PC-9 (cell line): ENCODE data around the gene CCNL1. TPM values are rescaled to one million over a fixed set of nuclear protein-coding genes. Genes with fewer than 3 reads are reported as not detected.

Experiments
- BruUV-seq: library from RNA; stranded (reverse); fragments of 400-500 nt; replicated peaks from 2 replicates; lab custom pipeline; 2021; lab: Mats Ljungman, UMichigan
- CTCF ChIA-PET: fragments of 300-600 bp; sonication (Branson Sonifier 250); formaldehyde crosslinking; loops from one replicate; lab custom pipeline; 2022; ENCODE audit warnings: antibody characterized with exemption; lab: Charles Lee
- POLR2A ChIA-PET: fragments of 300-600 bp; sonication (Branson Sonifier 250); formaldehyde crosslinking; loops from one replicate; lab custom pipeline; 2022; ENCODE audit warnings: antibody characterized with exemption; ENCODE audit not compliant: unreplicated experiment; lab: Charles Lee
- DNase-seq, 2 experiments: peaks; one replicate each; pipeline versions ENCODE4 v3.0.0 to v3.0.0-alpha.2; 2015 to 2022; ENCODE audit warnings: mixed read lengths in 1 of 2
- H2AFZ ChIP-seq: fragments of 200-600 bp; sonication (generic); 2 replicates; pipeline ENCODE4 v1.8.1; 2017; ENCODE audit warnings: antibody characterized with exemption
- H3F3A ChIP-seq: fragments of 200-600 bp; sonication (generic); 2 replicates; pipeline ENCODE4 v1.8.1; 2017; ENCODE audit warnings: antibody characterized with exemption, mild to moderate bottlenecking, low read depth; ENCODE audit not compliant: insufficient read depth
- H3K27ac ChIP-seq: fragments of 200-600 bp; sonication (generic); 2 replicates; pipeline ENCODE4 v1.6.1; 2016; ENCODE audit warnings: mixed run types
- H3K27me3 ChIP-seq: fragments of 200-600 bp; sonication (generic); 2 replicates; pipeline ENCODE4 v1.6.1; 2016; ENCODE audit warnings: low read depth, mixed run types; ENCODE audit not compliant: insufficient read depth
- H3K36me3 ChIP-seq: fragments of 200-600 bp; sonication (generic); 2 replicates; pipeline ENCODE4 v1.6.1; 2016; ENCODE audit warnings: low read depth, mixed run types
- H3K4me1 ChIP-seq: fragments of 200-600 bp; sonication (generic); replicated peaks from 2 replicates; pipeline ENCODE4 v1.6.1; 2016; ENCODE audit warnings: mixed run types; ENCODE audit not compliant: insufficient read depth
- H3K4me2 ChIP-seq: fragments of 200-600 bp; sonication (generic); 2 replicates; pipeline ENCODE4 v1.6.1; 2017; ENCODE audit warnings: mixed run types
- H3K4me3 ChIP-seq: fragments of 200-600 bp; sonication (generic); 2 replicates; pipeline ENCODE4 v1.6.1; 2016; ENCODE audit warnings: mixed run types
- H3K79me2 ChIP-seq: fragments of 200-600 bp; sonication (generic); 2 replicates; pipeline ENCODE4 v1.6.1; 2017; ENCODE audit warnings: low read depth, mixed run types
- H3K9me2 ChIP-seq: fragments of 200-600 bp; sonication (generic); 2 replicates; pipeline ENCODE4 v1.8.1; 2017; ENCODE audit warnings: mild to moderate bottlenecking; ENCODE audit not compliant: insufficient read depth
- H3K9me3 ChIP-seq: fragments of 200-600 bp; sonication (generic); 2 replicates; pipeline ENCODE4 v1.8.1; 2016; ENCODE audit warnings: low read depth; ENCODE audit not compliant: insufficient read depth
- H4K20me1 ChIP-seq: fragments of 200-600 bp; sonication (generic); 2 replicates; pipeline ENCODE4 v1.8.1; 2017; ENCODE audit not compliant: insufficient read depth
- CTCF ChIP-seq: fragments of 200-600 bp; sonication (generic); conservative IDR thresholded peaks from 2 replicates; pipeline ENCODE4 v1.6.1; 2017; ENCODE audit warnings: mixed run types, antibody characterized with exemption, mild to moderate bottlenecking, moderate library complexity
- EZH2 ChIP-seq: fragments of 200-600 bp; sonication (generic); IDR thresholded peaks from 2 replicates; pipeline ENCODE4 v1.8.0; 2017; ENCODE audit warnings: antibody characterized with exemption, low read depth
- intact Hi-C: fragments of 100-400 bp; cut with micrococcal nuclease; formaldehyde crosslinking; loops from one replicate; pipeline ENCODE4 v1.10.0; 2022; ENCODE audit not compliant: unreplicated experiment
- total RNA-seq: library from RNA; stranded (reverse); gene quantifications from 2 replicates; pipeline ENCODE4 v1.2.3, GENCODE V29; 2021

The CCNL1 gene
- total RNA-seq, 1 experiment from 2014 or later = 91.3 TPM

- Histone ChIP-seq H4K20me1 (no peaks in the 10 kb centered on the region), H3K4me3 (no peak overlapping the region), H3K4me2 (no peak overlapping the region), H3K27ac (no peak overlapping the region), H3K27me3 (no peaks in the 10 kb centered on the region), H3K36me3 (no peaks in the 10 kb centered on the region), H3F3A (no peaks in the 10 kb centered on the region; the same call in 1 of the 2 replicates), H3K79me2 (no peaks in the 10 kb centered on the region), H2AFZ (no peak overlapping the region), H3K9me3 (peaks cover 21% of the 10 kb centered on the region), H3K4me1 (0 out of 2 replicates have a peak, but pooled peaks cover 9% of the 10 kb centered on the region), H3K9me2 (no peaks in the 10 kb centered on the region)
- peak in 1 of 2 experiments; percentile 54 for DNase-seq
- intact Hi-C loops = no loop called here
- CTCF ChIA-PET = no interaction called here
- no TSS peak for BruUV-seq
- POLR2A ChIA-PET = interaction anchor here (0.6 kb wide), 1 partner anchor 349 kb away, joined by 4 read pairs; no protein-coding TSS in a partner anchor
- TF ChIP-seq EZH2 = no peak
- TF ChIP-seq CTCF = no peak
Measured at GRCh38 chr3:157190380-157190872, 30.5 kb upstream of the CCNL1 start.

- Histone ChIP-seq H2AFZ (no peak overlapping the region), H3K36me3 (no peaks in the 10 kb centered on the region), H3K9me2 (no peaks in the 10 kb centered on the region), H3K27ac (no peak overlapping the region), H3K4me2 (no peak overlapping the region), H3K9me3 (peaks cover 23% of the 10 kb centered on the region), H4K20me1 (no peaks in the 10 kb centered on the region), H3F3A (no peaks in the 10 kb centered on the region; the same call in 1 of the 2 replicates), H3K27me3 (no peaks in the 10 kb centered on the region), H3K79me2 (no peaks in the 10 kb centered on the region), H3K4me3 (no peak overlapping the region), H3K4me1 (0 out of 2 replicates have a peak, but pooled peaks cover 9% of the 10 kb centered on the region)
- no peak for DNase-seq
- ChIA-PET POLR2A (no interaction called here), CTCF (no interaction called here)
- intact Hi-C loops = no loop called here
- no TSS peak for BruUV-seq
- TF ChIP-seq EZH2 (no peak), CTCF (no peak)
Measured at GRCh38 chr3:157188391-157188790, 28.4 kb upstream of the CCNL1 start.

GRCh38 chr3:157182879-157183278 lies 22.9 kb upstream of the CCNL1 start:
- Histone ChIP-seq H3K4me1 (no peaks in the 10 kb centered on the region), H3K36me3 (no peaks in the 10 kb centered on the region), H3K9me2 (no peaks in the 10 kb centered on the region), H3K79me2 (no peaks in the 10 kb centered on the region), H2AFZ (no peak overlapping the region), H4K20me1 (no peaks in the 10 kb centered on the region), H3K4me3 (no peak overlapping the region), H3K27ac (no peak overlapping the region), H3K4me2 (no peak overlapping the region), H3F3A (no peaks in the 10 kb centered on the region; the same call in 1 of the 2 replicates), H3K27me3 (no peaks in the 10 kb centered on the region), H3K9me3 (peaks cover 16% of the 10 kb centered on the region)
- intact Hi-C loops = no loop called here
- TF ChIP-seq EZH2 (no peak), CTCF (no peak)
- CTCF ChIA-PET = no interaction called here
- no TSS peak for BruUV-seq
- DNase-seq = no peak
- POLR2A ChIA-PET = no interaction called here
